Trophoblast cell (in vitro differentiated cells and primary cell): ENCODE data around the gene RHBDL2.

Source experiments
- DNase-seq, 2 donors: peaks; one replicate each; pipeline ENCODE4 v3.0.0-alpha.2; 2016
- H2AFZ ChIP-seq: 2 replicates; pipeline ENCODE4 v1.6.1; 2013; ENCODE audit warnings: low read length, moderate library complexity, mild to moderate bottlenecking; ENCODE audit not compliant: insufficient read depth, poor library complexity
- H2AK5ac ChIP-seq: 2 replicates; pipeline ENCODE4 v1.6.1; 2013; ENCODE audit warnings: mild to moderate bottlenecking, low read length
- H2BK120ac ChIP-seq: 2 replicates; pipeline ENCODE4 v1.6.1; 2013; ENCODE audit warnings: low read length, mild to moderate bottlenecking, moderate library complexity; ENCODE audit not compliant: insufficient read depth, poor library complexity
- H2BK12ac ChIP-seq: 2 replicates; pipeline ENCODE4 v1.6.1; 2013; ENCODE audit warnings: mild to moderate bottlenecking, low read length, moderate library complexity
- H2BK5ac ChIP-seq: 2 replicates; pipeline ENCODE4 v1.6.1; 2013; ENCODE audit warnings: low read length, low read depth, moderate library complexity, mild to moderate bottlenecking; ENCODE audit not compliant: poor library complexity
- H3K14ac ChIP-seq: 2 replicates; pipeline ENCODE4 v1.6.1; 2013; ENCODE audit warnings: mild to moderate bottlenecking, low read length
- H3K18ac ChIP-seq: 2 replicates; pipeline ENCODE4 v1.6.1; 2013; ENCODE audit warnings: mild to moderate bottlenecking, low read length
- H3K23ac ChIP-seq: 2 replicates; pipeline ENCODE4 v1.6.1; 2013; ENCODE audit warnings: low read length
- H3K27ac ChIP-seq: 2 replicates; pipeline ENCODE4 v1.5.1; 2013; ENCODE audit warnings: low read depth, mild to moderate bottlenecking, inconsistent platforms, low read length, moderate library complexity
- H3K27me3 ChIP-seq: 2 replicates; pipeline ENCODE4 v1.6.1; 2013; ENCODE audit warnings: inconsistent platforms, mild to moderate bottlenecking, low read length, moderate library complexity; ENCODE audit not compliant: insufficient read depth
- H3K36me3 ChIP-seq, 2 experiments: 1 replicate in 1 of 2; 2 replicates in 1 of 2; pipeline ENCODE4 v1.6.1; 2013; ENCODE audit warnings: low read length in 2 of 2, mild to moderate bottlenecking in 2 of 2, moderate library complexity in 1 of 2; ENCODE audit not compliant: insufficient read depth in 2 of 2, control insufficient read depth in 1 of 2
- H3K4ac ChIP-seq: 2 replicates; pipeline ENCODE4 v1.6.1; 2013; ENCODE audit warnings: low read depth, mild to moderate bottlenecking, low read length, moderate library complexity
- H3K4me1 ChIP-seq, 2 experiments: 1 replicate in 1 of 2; 2 replicates in 1 of 2; pipeline ENCODE4 v1.6.1; 2013; ENCODE audit warnings: low read length in 2 of 2, mild to moderate bottlenecking in 2 of 2, moderate library complexity in 1 of 2; ENCODE audit not compliant: insufficient read depth in 2 of 2, control insufficient read depth in 1 of 2
- H3K4me2 ChIP-seq: 2 replicates; pipeline ENCODE4 v1.6.1; 2013; ENCODE audit warnings: inconsistent platforms, mild to moderate bottlenecking, low read length, moderate library complexity
- H3K4me3 ChIP-seq: 2 replicates; pipeline ENCODE4 v1.5.1; 2013; ENCODE audit warnings: mild to moderate bottlenecking, low read depth, low read length, inconsistent platforms
- H3K79me1 ChIP-seq: one replicate; pipeline ENCODE4 v1.6.1; 2013; ENCODE audit warnings: low read length
- H3K79me2 ChIP-seq: 2 replicates; pipeline ENCODE4 v1.6.1; 2013; ENCODE audit warnings: low read length, mild to moderate bottlenecking; ENCODE audit not compliant: control insufficient read depth, insufficient read depth, poor library complexity
- H3K9ac ChIP-seq: 2 replicates; pipeline ENCODE4 v1.6.1; 2013; ENCODE audit warnings: mild to moderate bottlenecking, low read length
- H3K9me3 ChIP-seq: 2 replicates; pipeline ENCODE4 v1.6.1; 2013; ENCODE audit warnings: low read depth, mild to moderate bottlenecking, control low read depth, inconsistent platforms, low read length; ENCODE audit not compliant: insufficient read depth
- H4K12ac ChIP-seq: 2 replicates; pipeline ENCODE4 v1.6.1; 2013; ENCODE audit warnings: low read depth, mild to moderate bottlenecking, low read length, moderate library complexity
- H4K8ac ChIP-seq: 2 replicates; pipeline ENCODE4 v1.6.1; 2013; ENCODE audit warnings: low read depth, mild to moderate bottlenecking, low read length, moderate library complexity
- H4K91ac ChIP-seq: one replicate; pipeline ENCODE4 v1.6.1; 2013; ENCODE audit warnings: low read depth, mild to moderate bottlenecking, low read length, moderate library complexity
- WGBS: extraction: QIAGEN DNeasy Blood & Tissue Kit; methylation state at CpG from one replicate; pipeline ENCODE4 v1.1.7; 2013; ENCODE audit warnings: missing lambda C conversion rate; ENCODE audit not compliant: insufficient read length, insufficient coverage; ENCODE audit errors: extremely low coverage; 5-methylcytosine and 5-hydroxymethylcytosine counted together

RHBDL2 gene

GRCh38 chr1:38888423-38889333 lies 53.0 kb downstream of the RHBDL2 start:
- Histone ChIP-seq H3K79me1 (no peaks in the 10 kb centered on the region), H2BK5ac (no peak overlapping the region), H3K9ac (no peak overlapping the region), H2AK5ac (no peak overlapping the region), H3K27me3 (no peaks in the 10 kb centered on the region), H3K18ac (no peak overlapping the region), H3K23ac (no peak overlapping the region), H3K27ac (no peak overlapping the region), H2BK12ac (no peak overlapping the region), H3K9me3 (no peaks in the 10 kb centered on the region), H3K4ac (no peak overlapping the region), H3K36me3 (no peaks in the 10 kb centered on the region), H4K12ac (no peak overlapping the region), H2AFZ (no peak overlapping the region), H3K4me3 (no peak overlapping the region), H3K4me1 (peaks cover 2 to 3% of the 10 kb centered on the region in 2 experiments), H3K79me2 (no peaks in the 10 kb centered on the region), H3K14ac (no peak overlapping the region), H3K4me2 (no peak overlapping the region), H4K8ac (no peak overlapping the region), H2BK120ac (no peak overlapping the region), H4K91ac (no peak overlapping the region)
- DNase-seq: peak; percentile 69 to 86
- WGBS: no CpG with 5 or more reads among the region's 9 CpGs

- H3K9ac ChIP-seq: no peak overlapping the region
- H3K14ac ChIP-seq: no peak overlapping the region
- H2BK12ac ChIP-seq: no peak overlapping the region
- no peak overlapping the region for H3K27ac ChIP-seq
- no peaks in the 10 kb centered on the region for H3K79me1 ChIP-seq
- H3K27me3 ChIP-seq: no peaks in the 10 kb centered on the region
- no peak overlapping the region for H3K4me2 ChIP-seq
- H4K8ac ChIP-seq: no peak overlapping the region
- H3K4ac ChIP-seq: no peak overlapping the region
- no peak overlapping the region for H2AFZ ChIP-seq
- DNase-seq: peak in 1 of 2 donors; percentile 37
- H3K79me2 ChIP-seq: no peaks in the 10 kb centered on the region
- H3K18ac ChIP-seq: no peak overlapping the region
- H2AK5ac ChIP-seq: no peak overlapping the region
- no peak overlapping the region for H3K23ac ChIP-seq
- no peak overlapping the region for H4K91ac ChIP-seq
- H2BK120ac ChIP-seq: no peak overlapping the region
- no peak overlapping the region for H4K12ac ChIP-seq
- WGBS: no CpG with 5 or more reads among the region's 2 CpGs
- no peaks in the 10 kb centered on the region for H3K9me3 ChIP-seq
- H3K36me3 ChIP-seq: no peaks in the 10 kb centered on the region
- peaks cover 2 to 3% of the 10 kb centered on the region in 2 experiments for H3K4me1 ChIP-seq
- no peak overlapping the region for H2BK5ac ChIP-seq
- no peak overlapping the region for H3K4me3 ChIP-seq
Observed at GRCh38 chr1:38885092-38885491, 56.5 kb downstream of the RHBDL2 start.

- Histone ChIP-seq H3K27me3 (no peaks in the 10 kb centered on the region), H3K9me3 (no peaks in the 10 kb centered on the region), H3K4me2 (no peak within 1 kb of the TSS), H3K14ac (no peak within 1 kb of the TSS), H2BK5ac (no peak within 1 kb of the TSS), H3K4ac (no peak within 1 kb of the TSS), H3K79me2 (no peaks in the 10 kb centered on the region), H2AK5ac (no peak within 1 kb of the TSS), H3K23ac (no peak within 1 kb of the TSS), H3K4me1 (no peaks in the 10 kb centered on the region), H3K36me3 (no peaks in the 10 kb centered on the region), H2AFZ (no peak within 1 kb of the TSS), H3K18ac (no peak within 1 kb of the TSS), H3K27ac (no peak within 1 kb of the TSS), H3K79me1 (no peaks in the 10 kb centered on the region), H3K9ac (no peak within 1 kb of the TSS), H2BK120ac (no peak within 1 kb of the TSS), H4K12ac (no peak within 1 kb of the TSS), H4K8ac (no peak within 1 kb of the TSS), H3K4me3 (no peak within 1 kb of the TSS), H2BK12ac (no peak within 1 kb of the TSS), H4K91ac (no peak within 1 kb of the TSS)
- DNase-seq: no peak
Observed at GRCh38 chr1:38881487-38881886, 60.1 kb downstream of the RHBDL2 start, which contains the start of gene GJA9. Gene GJA9 (minus strand): TSS chr1:38881587. CDS start chr1:38876098, 5,489 bp downstream.

- DNase-seq: peak; percentile 75 to 91
- Histone ChIP-seq H2AK5ac (no peak overlapping the region), H3K14ac (no peak overlapping the region), H4K12ac (no peak overlapping the region), H3K79me2 (peaks cover 4% of the 10 kb centered on the region), H2BK12ac (no peak overlapping the region), H3K4me3 (no peak overlapping the region), H3K9ac (no peak overlapping the region), H3K18ac (no peak overlapping the region), H3K79me1 (peaks cover 5% of the 10 kb centered on the region), H3K4ac (no peak overlapping the region), H3K9me3 (peaks cover 2% of the 10 kb centered on the region), H3K27me3 (no peaks in the 10 kb centered on the region), H2BK120ac (no peak overlapping the region), H3K27ac (no peak overlapping the region), H3K23ac (no peak overlapping the region), H2AFZ (no peak overlapping the region), H4K8ac (no peak overlapping the region), H2BK5ac (no peak overlapping the region), H3K36me3 (peaks cover 0 to 2% of the 10 kb centered on the region in 2 experiments), H3K4me2 (no peak overlapping the region), H4K91ac (no peak overlapping the region), H3K4me1 (peaks cover 0 to 3% of the 10 kb centered on the region in 2 experiments)
- WGBS: no CpG with 5 or more reads among the region's 2 CpGs
Observed at GRCh38 chr1:38875811-38876210, 65.8 kb downstream of the RHBDL2 start.
